ENCODE results near the gene SFTPB.
"Not testable (repeated sequence)": the region's sequence is repeated elsewhere in the genome, so short reads cannot be mapped to it uniquely, and the experiment has no call there.

SFTPB gene

GRCh38 chr2:85675427-85675826 is 7.4 kb upstream of the SFTPB start:
- no peak for DNase-seq (ENCODE audit: low spot score)

GRCh38 chr2:85674417-85674816 is 6.4 kb upstream of the SFTPB start:
- no peak for DNase-seq (ENCODE audit: low spot score)

GRCh38 chr2:85673716-85674375 is 5.8 kb upstream of the SFTPB start:
- DNase-seq (ENCODE audit: low spot score) = no peak

GRCh38 chr2:85672456-85672855 is 4.5 kb upstream of the SFTPB start:
- no peak for DNase-seq (ENCODE audit: low spot score)

GRCh38 chr2:85670416-85670815 is 2.4 kb upstream of the SFTPB start:
- not testable (repeated sequence) for DNase-seq (ENCODE audit: low spot score)

GRCh38 chr2:85669549-85669948 is 1.6 kb upstream of the SFTPB start:
- no peak for DNase-seq (ENCODE audit: low spot score)

GRCh38 chr2:85668857-85669142 is 801 bp upstream of the SFTPB start:
- DNase-seq (ENCODE audit: low spot score) = no peak

- no peak for DNase-seq (ENCODE audit: low spot score)
Measured at GRCh38 chr2:85667561-85668008, 414 bp downstream of the SFTPB start.

GRCh38 chr2:85666435-85667316 is 1.3 kb downstream of the SFTPB start:
- DNase-seq (ENCODE audit: low spot score) = no peak

GRCh38 chr2:85666016-85666415 is 2.0 kb downstream of the SFTPB start:
- DNase-seq (ENCODE audit: low spot score) = no peak

- DNase-seq (ENCODE audit: low spot score) = no peak
Measured at GRCh38 chr2:85665264-85665937, 2.6 kb downstream of the SFTPB start.

- no peak for DNase-seq (ENCODE audit: low spot score)
Measured at GRCh38 chr2:85663594-85664565, 4.1 kb downstream of the SFTPB start.

GRCh38 chr2:85662899-85663593 is 5.0 kb downstream of the SFTPB start:
- no peak for DNase-seq (ENCODE audit: low spot score)

- DNase-seq (ENCODE audit: low spot score) = no peak
Measured at GRCh38 chr2:85661139-85661858, 6.7 kb downstream of the SFTPB start.

- DNase-seq (ENCODE audit: low spot score) = no peak
Measured at GRCh38 chr2:85660725-85661124, 7.3 kb downstream of the SFTPB start.

GRCh38 chr2:85660301-85660700 is 7.7 kb downstream of the SFTPB start:
- DNase-seq (ENCODE audit: low spot score) = not testable (repeated sequence)

GRCh38 chr2:85659324-85659981 is 8.5 kb downstream of the SFTPB start:
- DNase-seq (ENCODE audit: low spot score) = no peak

- not testable (repeated sequence) for DNase-seq (ENCODE audit: low spot score)
Measured at GRCh38 chr2:85657399-85657798, 10.6 kb downstream of the SFTPB start.

- no peak for DNase-seq (ENCODE audit: low spot score)
Measured at GRCh38 chr2:85656468-85656867, 11.5 kb downstream of the SFTPB start.

- no peak for DNase-seq (ENCODE audit: low spot score)
Measured at GRCh38 chr2:85655961-85656417, 12.0 kb downstream of the SFTPB start.

Data from LoVo (cell line).